ENCODE data around the gene SCGB1A1.
A peak's percentile ranks its signal among the peaks of the same experiment; 100 is the strongest.
"Not testable (repeated sequence)": the region's sequence is repeated elsewhere in the genome, so short reads cannot be mapped to it uniquely, and the experiment has no call there.

Gene SCGB1A1

GRCh38 chr11:62444835-62445234 lies 26.0 kb downstream of the SCGB1A1 start:
- peak overlapping the region; percentile 10 for H3K4me3 ChIP-seq (ENCODE audit: low read depth, low read length)
- in situ Hi-C loops (cut with HindIII; ENCODE audit: low sequenced_read_pairs): no loop called here

GRCh38 chr11:62445314-62445740 lies 26.5 kb downstream of the SCGB1A1 start:
- in situ Hi-C loops (cut with HindIII; ENCODE audit: low sequenced_read_pairs): no loop called here
- no peak overlapping the region for H3K4me3 ChIP-seq (ENCODE audit: low read depth, low read length)
- peak; percentile 80 for DNase-seq (ENCODE audit: low read depth)
- TF ChIP-seq CTCF (IDR thresholded peaks at IDR 0.05; ENCODE audit: low read depth, low read length, missing control alignments): no peak

More at GRCh38 chr11:62444835-62445234, 26.0 kb downstream of the SCGB1A1 start:
- no peak for TF ChIP-seq CTCF (IDR thresholded peaks at IDR 0.05; ENCODE audit: low read depth, low read length, missing control alignments)
- no peak for DNase-seq (ENCODE audit: low read depth)

GRCh38 chr11:62446091-62446490 lies 27.3 kb downstream of the SCGB1A1 start:
- TF ChIP-seq CTCF (IDR thresholded peaks at IDR 0.05; ENCODE audit: low read depth, low read length, missing control alignments): no peak
- DNase-seq (ENCODE audit: low read depth): no peak
- in situ Hi-C loops (cut with HindIII; ENCODE audit: low sequenced_read_pairs): no loop called here
- H3K4me3 ChIP-seq (ENCODE audit: low read depth, low read length): no peak overlapping the region

- DNase-seq (ENCODE audit: low read depth): no peak
- TF ChIP-seq CTCF (IDR thresholded peaks at IDR 0.05; ENCODE audit: low read depth, low read length, missing control alignments): no peak
- in situ Hi-C loops (cut with HindIII; ENCODE audit: low sequenced_read_pairs): no loop called here
- H3K4me3 ChIP-seq (ENCODE audit: low read depth, low read length): no peak overlapping the region
Measured at GRCh38 chr11:62449451-62449851, 30.6 kb downstream of the SCGB1A1 start.

GRCh38 chr11:62449912-62450311 lies 31.1 kb downstream of the SCGB1A1 start:
- DNase-seq (ENCODE audit: low read depth); in situ Hi-C loops (cut with HindIII; ENCODE audit: low sequenced_read_pairs); H3K4me3 ChIP-seq (ENCODE audit: low read depth, low read length): not testable (repeated sequence)

GRCh38 chr11:62450543-62451240 lies 31.9 kb downstream of the SCGB1A1 start:
- DNase-seq (ENCODE audit: low read depth): no peak
- in situ Hi-C loops (cut with HindIII; ENCODE audit: low sequenced_read_pairs): no loop called here
- H3K4me3 ChIP-seq (ENCODE audit: low read depth, low read length): no peak overlapping the region
- no peak for TF ChIP-seq CTCF (IDR thresholded peaks at IDR 0.05; ENCODE audit: low read depth, low read length, missing control alignments)

GRCh38 chr11:62451241-62451621 lies 32.4 kb downstream of the SCGB1A1 start:
- H3K4me3 ChIP-seq (ENCODE audit: low read depth, low read length): no peak overlapping the region
- TF ChIP-seq CTCF (IDR thresholded peaks at IDR 0.05; ENCODE audit: low read depth, low read length, missing control alignments): no peak
- DNase-seq (ENCODE audit: low read depth): no peak
- in situ Hi-C loops (cut with HindIII; ENCODE audit: low sequenced_read_pairs): no loop called here
